LNCaP clone FGC (cell line): ENCODE measurements around the gene LITAF.

Source experiments
- DNase-seq: peaks from one replicate; pipeline ENCODE4 v3.0.0-alpha.2; 2011; ENCODE audit warnings: low read depth
- H3K4me3 ChIP-seq: 2 replicates; pipeline ENCODE4 v1.5.1; 2011; ENCODE audit warnings: mild to moderate bottlenecking, low read depth, low read length, control low read depth
- CTCF ChIP-seq: IDR thresholded peaks from 2 replicates; pipeline ENCODE4 v1.5.1; 2012; ENCODE audit warnings: mild to moderate bottlenecking; ENCODE audit not compliant: control insufficient read depth, insufficient read depth; ENCODE audit errors: extremely low read depth

The LITAF gene

GRCh38 chr16:11539641-11540050 lies 47.1 kb downstream of the LITAF start:
- no peak for TF ChIP-seq CTCF
- H3K4me3 ChIP-seq = no peak overlapping the region

GRCh38 chr16:11538880-11539279 lies 47.8 kb downstream of the LITAF start:
- no peak overlapping the region for H3K4me3 ChIP-seq
- no peak for DNase-seq
- no peak for TF ChIP-seq CTCF

More at GRCh38 chr16:11539641-11540050, 47.1 kb downstream of the LITAF start:
- DNase-seq = no peak

- TF ChIP-seq CTCF = no peak
- no peak overlapping the region for H3K4me3 ChIP-seq
- DNase-seq = no peak
These were observed 50.4 kb downstream of the LITAF start for GRCh38 chr16:11536104-11536866.

GRCh38 chr16:11535494-11535893 lies 51.2 kb downstream of the LITAF start:
- H3K4me3 ChIP-seq = no peak overlapping the region
- DNase-seq = peak; percentile 84
- no peak for TF ChIP-seq CTCF

GRCh38 chr16:11534262-11534661 lies 52.5 kb downstream of the LITAF start:
- H3K4me3 ChIP-seq = no peak overlapping the region
- no peak for TF ChIP-seq CTCF
- peak; percentile 13 for DNase-seq

GRCh38 chr16:11533588-11533987 lies 53.1 kb downstream of the LITAF start:
- no peak for TF ChIP-seq CTCF
- H3K4me3 ChIP-seq = no peak overlapping the region
- no peak for DNase-seq
